Type B pancreatic cell (in vitro differentiated cells): ENCODE results near the gene NHSL1. TPM values are rescaled to one million over a fixed set of nuclear protein-coding genes. Genes with fewer than 3 reads are reported as not detected.

Experiments
- DNase-seq: peaks from one replicate; pipeline ENCODE4 v3.0.0; 2021; ENCODE audit warnings: mixed read lengths; ENCODE audit not compliant: unreplicated experiment; ENCODE audit errors: extremely low spot score
- H3K27ac Mint-ChIP-seq: 2 replicates; pipeline ENCODE4 v1.8.0; 2021; ENCODE audit warnings: mild to moderate bottlenecking, mixed read lengths
- H3K27me3 Mint-ChIP-seq: 2 replicates; pipeline ENCODE4 v1.8.0; 2021; ENCODE audit warnings: mixed read lengths
- H3K36me3 Mint-ChIP-seq: 2 replicates; pipeline ENCODE4 v1.8.0; 2021; ENCODE audit warnings: mixed read lengths
- H3K4me1 Mint-ChIP-seq: one replicate; pipeline ENCODE4 v1.8.0; 2021; ENCODE audit warnings: mixed read lengths; ENCODE audit not compliant: unreplicated experiment
- H3K4me3 Mint-ChIP-seq: 2 replicates; pipeline ENCODE4 v1.8.0; 2021; ENCODE audit warnings: mild to moderate bottlenecking, mixed read lengths
- H3K9me3 Mint-ChIP-seq: 2 replicates; pipeline ENCODE4 v1.8.0; 2021; ENCODE audit warnings: mixed read lengths
- CTCF ChIP-seq: fragments of 200-600 bp; sonication (generic); conservative IDR thresholded peaks from 2 replicates; pipeline ENCODE4 v1.5.0; 2021; ENCODE audit warnings: antibody characterized with exemption, mild to moderate bottlenecking
- total RNA-seq: library from RNA; stranded (reverse); gene quantifications from 2 replicates; pipeline ENCODE4 v1.2.1, GENCODE V29; 2021; ENCODE audit warnings: low replicate concordance

The NHSL1 gene
- total RNA-seq, 1 donor from 2014 or later = 29.7 TPM

DNA sequence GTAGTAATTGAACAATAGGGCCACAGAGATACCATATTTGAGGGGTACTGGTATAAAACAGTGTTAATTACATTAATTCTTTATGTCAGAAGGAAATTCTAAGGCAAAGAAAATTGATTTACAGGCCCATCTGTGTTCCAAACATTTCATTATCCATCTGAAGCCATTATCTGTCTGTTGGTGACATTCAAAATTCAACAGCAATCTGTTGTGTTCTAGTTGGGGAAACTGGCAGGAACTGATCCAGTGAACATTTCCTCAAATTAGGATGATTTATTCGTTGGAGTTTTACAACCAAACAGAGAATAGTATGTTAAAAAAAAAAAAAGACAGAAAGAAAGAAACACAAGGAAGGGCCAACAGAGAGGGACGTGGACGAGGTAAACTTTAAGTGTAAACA, 65.2 kb downstream of the NHSL1 start:
- Mint-ChIP-seq H3K4me3 (no peak overlapping the region), H3K27ac (no peak overlapping the region), H3K36me3 (peaks cover 9% of the 10 kb centered on the region), H3K9me3 (no peaks in the 10 kb centered on the region), H3K4me1 (peaks cover 8% of the 10 kb centered on the region), H3K27me3 (no peaks in the 10 kb centered on the region)
- TF ChIP-seq CTCF = no peak
- DNase-seq = no peak

GRCh38 chr6:138432063-138432356, 67.3 kb downstream of the NHSL1 start:
- DNase-seq = no peak
- TF ChIP-seq CTCF = no peak
- Mint-ChIP-seq H3K4me3 (no peak overlapping the region), H3K4me1 (peaks cover 8% of the 10 kb centered on the region), H3K36me3 (peaks cover 9% of the 10 kb centered on the region), H3K27ac (no peak overlapping the region), H3K9me3 (no peaks in the 10 kb centered on the region), H3K27me3 (no peaks in the 10 kb centered on the region)

DNA sequence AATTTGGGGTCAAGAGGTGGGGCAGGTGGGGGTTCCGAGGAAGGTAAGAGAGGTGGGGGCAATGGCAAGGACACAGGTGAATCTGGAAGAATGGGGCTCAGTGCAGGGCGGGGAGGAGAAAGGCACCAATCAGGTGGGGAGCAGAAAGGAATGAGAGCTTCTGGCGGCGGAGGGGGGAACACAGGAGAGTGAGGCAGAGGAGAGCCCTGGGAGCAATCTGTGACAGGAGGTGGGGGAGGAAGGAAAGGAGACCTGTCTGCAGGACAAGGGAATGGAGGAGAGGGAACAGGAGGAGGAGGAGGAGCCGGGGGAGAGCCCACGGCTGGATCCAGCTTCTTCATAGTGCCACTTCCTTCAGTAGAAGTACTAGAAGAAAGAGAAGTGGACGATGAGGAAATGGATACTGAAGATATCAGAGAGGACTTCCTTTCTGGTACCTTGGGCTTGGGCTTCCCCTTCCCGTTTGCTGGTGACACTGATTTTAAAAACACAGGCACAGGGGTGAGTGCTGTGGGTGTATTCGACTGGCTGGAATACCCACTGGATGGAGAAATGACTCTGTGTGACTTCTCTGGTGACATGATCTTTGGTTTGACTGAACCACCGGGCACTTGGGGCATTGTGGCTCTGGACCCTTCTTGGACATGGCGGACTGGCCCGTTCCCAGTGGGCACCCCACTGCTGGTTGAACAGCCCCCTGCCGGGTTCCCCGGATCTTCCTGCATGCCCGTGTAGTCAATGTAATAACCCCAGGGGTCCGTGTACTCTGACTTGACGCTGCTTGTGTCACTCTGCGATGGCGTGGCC, 67.8 kb downstream of the NHSL1 start:
- Mint-ChIP-seq H3K27me3 (no peaks in the 10 kb centered on the region), H3K9me3 (no peaks in the 10 kb centered on the region), H3K36me3 (peaks cover 9% of the 10 kb centered on the region), H3K27ac (no peak overlapping the region), H3K4me3 (no peak overlapping the region), H3K4me1 (peaks cover 8% of the 10 kb centered on the region)
- DNase-seq = no peak
- TF ChIP-seq CTCF = no peak

DNA sequence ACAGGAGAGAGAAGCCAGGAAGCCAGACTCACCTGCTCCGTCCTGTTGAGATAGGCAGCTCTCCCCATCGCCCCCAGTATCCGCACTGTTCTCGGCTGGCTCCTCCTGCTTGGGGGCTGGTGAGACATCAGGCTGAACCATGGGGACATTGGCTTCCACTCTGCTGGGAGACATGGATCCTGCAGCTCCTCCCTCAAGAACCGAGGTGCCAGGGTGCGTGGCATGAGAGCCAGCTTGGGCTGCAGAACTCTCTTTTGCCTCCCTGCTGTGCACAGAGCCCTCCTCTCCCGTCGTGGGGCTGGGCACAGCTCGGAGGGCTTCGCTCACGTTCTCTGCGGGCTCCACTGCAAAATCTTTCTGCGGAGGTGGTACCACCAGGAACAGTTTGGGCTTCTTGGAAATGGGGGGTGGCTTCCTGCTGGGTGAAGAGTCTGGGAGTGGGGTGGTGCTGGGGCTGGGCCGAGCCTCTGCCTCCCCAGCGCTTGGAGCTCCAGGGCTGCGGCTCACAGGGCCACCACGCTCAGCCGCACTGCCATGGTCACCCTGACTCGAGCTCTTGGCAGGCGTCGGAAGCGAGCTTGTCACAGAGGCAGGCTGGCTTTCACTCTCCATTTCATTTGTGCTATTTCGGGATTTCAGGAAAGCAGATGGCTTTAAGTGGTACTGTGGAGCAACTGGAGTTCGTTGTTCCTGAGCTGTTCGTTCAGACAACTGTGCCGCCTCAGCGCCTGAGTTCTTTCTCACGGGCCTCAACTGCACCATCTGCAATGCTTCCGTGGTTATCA, 68.7 kb downstream of the NHSL1 start:
- H3K27ac Mint-ChIP-seq = no peak overlapping the region
- no peak for TF ChIP-seq CTCF
- H3K36me3 Mint-ChIP-seq = peaks cover 5% of the 10 kb centered on the region
- H3K4me3 Mint-ChIP-seq = no peak overlapping the region
- DNase-seq = no peak
- no peaks in the 10 kb centered on the region for H3K9me3 Mint-ChIP-seq
- peaks cover 8% of the 10 kb centered on the region for H3K4me1 Mint-ChIP-seq
- no peaks in the 10 kb centered on the region for H3K27me3 Mint-ChIP-seq

- Mint-ChIP-seq H3K27me3 (no peaks in the 10 kb centered on the region), H3K4me3 (no peak overlapping the region), H3K4me1 (peaks cover 8% of the 10 kb centered on the region), H3K36me3 (peaks cover 9% of the 10 kb centered on the region), H3K27ac (no peak overlapping the region), H3K9me3 (no peaks in the 10 kb centered on the region)
- DNase-seq = no peak
- no peak for TF ChIP-seq CTCF
Measured at GRCh38 chr6:138429761-138430160, 69.5 kb downstream of the NHSL1 start.
